Thyroid gland (tissue), 4 donors: ENCODE data around the gene RARB.

Experiments
- CTCF ChIP-seq, 6 experiments: fragments of 200-600 bp in 3 of 6; fragments of 450-650 bp in 3 of 6; sonication (generic) in 3 of 6; IDR thresholded peaks; one replicate each; pipeline ENCODE4 v1.5.1; 2016 to 2019; ENCODE audit warnings: antibody characterized with exemption in 6 of 6, mild to moderate bottlenecking in 2 of 6, inconsistent platforms in 1 of 6, moderate library complexity in 1 of 6
- POLR2A ChIP-seq, 2 donors: fragments of 450-650 bp; IDR thresholded peaks; one replicate each; pipeline ENCODE4 v1.6.1; 2017; ENCODE audit warnings: antibody characterized with exemption in 2 of 2, mild to moderate bottlenecking in 2 of 2, moderate library complexity in 1 of 2

GRCh38 chr3:25520926-25521559 lies 93.0 kb downstream of the RARB start:
- TF ChIP-seq CTCF (IDR thresholded peaks at IDR 0.05) (no peak), POLR2A (IDR thresholded peaks at IDR 0.05) (no peak)
